HEK293 (cell line): Measurements from ENCODE around the gene GNB2.

Experiments used
- AEBP2 ChIP-seq: fragments of 450-650 bp; formaldehyde crosslinking; IDR thresholded peaks from 2 replicates; pipeline ENCODE4 v1.5.1; 2016; ENCODE audit warnings: missing biosample characterization, missing genetic modification characterization, borderline replicate concordance
- EGR2 ChIP-seq: fragments of 450-650 bp; formaldehyde crosslinking; IDR thresholded peaks from 2 replicates; pipeline ENCODE4 v1.5.1; 2016; ENCODE audit warnings: low read depth, missing biosample characterization, missing genetic modification characterization
- GLI4 ChIP-seq: fragments of 450-650 bp; formaldehyde crosslinking; IDR thresholded peaks from 2 replicates; pipeline ENCODE4 v1.5.1; 2016; ENCODE audit warnings: missing biosample characterization, missing genetic modification characterization
- GLIS1 ChIP-seq: fragments of 450-650 bp; formaldehyde crosslinking; IDR thresholded peaks from 2 replicates; pipeline ENCODE4 v1.5.1; 2016; ENCODE audit warnings: missing biosample characterization, missing genetic modification characterization
- HOXD13 ChIP-seq: sonication (generic); formaldehyde crosslinking; IDR thresholded peaks from 2 replicates; pipeline ENCODE4 v1.8.0; 2022; ENCODE audit warnings: missing genetic modification reagents, borderline replicate concordance
- MYNN ChIP-seq: fragments of 450-650 bp; formaldehyde crosslinking; IDR thresholded peaks from 2 replicates; pipeline ENCODE4 v1.5.1; 2016; ENCODE audit warnings: missing biosample characterization, missing genetic modification characterization, borderline replicate concordance
- OVOL3 ChIP-seq: fragments of 450-650 bp; formaldehyde crosslinking; IDR thresholded peaks from 2 replicates; pipeline ENCODE4 v1.5.1; 2016; ENCODE audit warnings: missing biosample characterization, missing genetic modification characterization
- PATZ1 ChIP-seq: fragments of 450-650 bp; formaldehyde crosslinking; IDR thresholded peaks from 2 replicates; pipeline ENCODE4 v1.5.1; 2016; ENCODE audit warnings: missing biosample characterization, missing genetic modification characterization
- PRDM10 ChIP-seq: fragments of 450-650 bp; formaldehyde crosslinking; IDR thresholded peaks from 2 replicates; pipeline ENCODE4 v1.5.1; 2016; ENCODE audit warnings: missing biosample characterization, missing genetic modification characterization
- ZBTB1 ChIP-seq: fragments of 450-650 bp; formaldehyde crosslinking; IDR thresholded peaks from 2 replicates; pipeline ENCODE4 v1.5.1; 2016; ENCODE audit warnings: missing biosample characterization, missing genetic modification characterization
- ZBTB48 ChIP-seq: fragments of 450-650 bp; formaldehyde crosslinking; IDR thresholded peaks from 2 replicates; pipeline ENCODE4 v1.5.1; 2016; ENCODE audit warnings: missing biosample characterization, missing genetic modification characterization
- ZBTB49 ChIP-seq: fragments of 450-650 bp; formaldehyde crosslinking; IDR thresholded peaks from 2 replicates; pipeline ENCODE4 v1.5.1; 2016; ENCODE audit warnings: missing biosample characterization, missing genetic modification characterization, low read depth
- ZEB2 ChIP-seq: fragments of 450-650 bp; formaldehyde crosslinking; IDR thresholded peaks from 2 replicates; pipeline ENCODE4 v1.5.1; 2016; ENCODE audit warnings: missing biosample characterization, missing genetic modification characterization
- ZFHX2 ChIP-seq: fragments of 450-650 bp; formaldehyde crosslinking; conservative IDR thresholded peaks from 2 replicates; pipeline ENCODE4 v1.5.1; 2016; ENCODE audit warnings: missing biosample characterization, missing genetic modification characterization
- ZFP69B ChIP-seq: fragments of 450-650 bp; formaldehyde crosslinking; IDR thresholded peaks from 2 replicates; pipeline ENCODE4 v1.5.1; 2016; ENCODE audit warnings: missing biosample characterization, missing genetic modification characterization
- ZNF16 ChIP-seq: fragments of 450-650 bp; formaldehyde crosslinking; IDR thresholded peaks from 2 replicates; pipeline ENCODE4 v1.5.1; 2016; ENCODE audit warnings: low read depth, missing biosample characterization, missing genetic modification characterization
- ZNF169 ChIP-seq: fragments of 450-650 bp; formaldehyde crosslinking; IDR thresholded peaks from 2 replicates; pipeline ENCODE4 v1.5.1; 2016; ENCODE audit warnings: missing biosample characterization, missing genetic modification characterization
- ZNF184 ChIP-seq: fragments of 450-650 bp; IDR thresholded peaks from 2 replicates; pipeline ENCODE4 v1.5.1; 2018; ENCODE audit warnings: missing biosample characterization, mild to moderate bottlenecking, missing genetic modification characterization
- ZNF2 ChIP-seq: fragments of 450-650 bp; formaldehyde crosslinking; IDR thresholded peaks from 2 replicates; pipeline ENCODE4 v1.5.1; 2016; ENCODE audit warnings: missing biosample characterization, missing genetic modification characterization
- ZNF24 ChIP-seq: fragments of 450-650 bp; formaldehyde crosslinking; IDR thresholded peaks from 2 replicates; pipeline ENCODE4 v1.5.1; 2016; ENCODE audit warnings: missing biosample characterization, missing genetic modification characterization
- ZNF366 ChIP-seq: fragments of 450-650 bp; formaldehyde crosslinking; conservative IDR thresholded peaks from 2 replicates; pipeline ENCODE4 v1.5.1; 2016; ENCODE audit warnings: missing biosample characterization, missing genetic modification characterization
- ZNF529 ChIP-seq: fragments of 450-650 bp; formaldehyde crosslinking; IDR thresholded peaks from 2 replicates; pipeline ENCODE4 v1.5.1; 2017; ENCODE audit warnings: missing genetic modification characterization, missing biosample characterization; ENCODE audit not compliant: insufficient replicate concordance
- ZNF561 ChIP-seq: fragments of 450-650 bp; IDR thresholded peaks from 2 replicates; pipeline ENCODE4 v1.5.1; 2018; ENCODE audit warnings: missing biosample characterization, missing genetic modification characterization, borderline replicate concordance
- ZNF701 ChIP-seq: fragments of 450-650 bp; formaldehyde crosslinking; IDR thresholded peaks from 2 replicates; pipeline ENCODE4 v1.5.1; 2016; ENCODE audit warnings: missing biosample characterization, missing genetic modification characterization
- ZNF704 ChIP-seq: fragments of 450-650 bp; formaldehyde crosslinking; IDR thresholded peaks from 2 replicates; pipeline ENCODE4 v1.5.1; 2016; ENCODE audit warnings: missing biosample characterization, missing genetic modification characterization
- ZNF76 ChIP-seq: fragments of 450-650 bp; formaldehyde crosslinking; IDR thresholded peaks from 2 replicates; pipeline ENCODE4; 2016; ENCODE audit warnings: low read depth, missing biosample characterization, missing genetic modification characterization, borderline replicate concordance
- ZNF785 ChIP-seq: fragments of 450-650 bp; formaldehyde crosslinking; IDR thresholded peaks from 2 replicates; pipeline ENCODE4 v1.5.1; 2016; ENCODE audit warnings: missing biosample characterization, missing genetic modification characterization
- ZXDB ChIP-seq: fragments of 450-650 bp; formaldehyde crosslinking; IDR thresholded peaks from 2 replicates; pipeline ENCODE4 v1.5.1; 2016; ENCODE audit warnings: missing biosample characterization, missing genetic modification characterization

Gene GNB2

GRCh38 chr7:100705753-100706671, 32.5 kb downstream of the GNB2 start, which contains the start of gene POP7 (continued):
- TF ChIP-seq ZNF561 (0 out of 2 replicates have a peak, but pooled peaks have one; percentile 49), ZNF785 (tag by site-specific recombination) (0 out of 2 replicates have a peak, but pooled peaks have one; percentile 74), HOXD13 (no peak), AEBP2 (tag by site-specific recombination) (no peak), ZNF16 (tag by site-specific recombination) (no peak), GLI4 (tag by site-specific recombination) (peak; percentile 35; the same call in 1 of the 2 replicates), ZNF529 (no peak), ZNF76 (tag by site-specific recombination) (peak; percentile 39), EGR2 (tag by site-specific recombination) (peak; percentile 86), ZXDB (tag by site-specific recombination) (peak; percentile 83), GLIS1 (0 out of 2 replicates have a peak, but pooled peaks have one; percentile 17), ZFP69B (tag by site-specific recombination) (no peak; the same call in 1 of the 2 replicates), ZBTB1 (tag by site-specific recombination) (peak; percentile 41; the same call in 1 of the 2 replicates), ZFHX2 (tag by site-specific recombination) (peak; percentile 81), ZNF2 (tag by site-specific recombination) (0 out of 2 replicates have a peak, but pooled peaks have one; percentile 17), ZNF704 (tag by site-specific recombination) (0 out of 2 replicates have a peak, but pooled peaks have one; percentile 73), ZNF184 (no peak), PATZ1 (tag by site-specific recombination) (peak; percentile 81), ZNF169 (tag by site-specific recombination) (no peak), PRDM10 (tag by site-specific recombination) (peak; percentile 76), ZBTB48 (peak; percentile 89), ZNF366 (tag by site-specific recombination) (no peak), OVOL3 (no peak), ZEB2 (tag by site-specific recombination) (peak; percentile 85), ZNF24 (tag by site-specific recombination) (peak; percentile 19; the same call in 1 of the 2 replicates), ZNF701 (tag by site-specific recombination) (no peak), ZBTB49 (no peak), MYNN (tag by site-specific recombination) (no peak)
